ENCODE data around the gene LRP1.

Gene LRP1

DNA sequence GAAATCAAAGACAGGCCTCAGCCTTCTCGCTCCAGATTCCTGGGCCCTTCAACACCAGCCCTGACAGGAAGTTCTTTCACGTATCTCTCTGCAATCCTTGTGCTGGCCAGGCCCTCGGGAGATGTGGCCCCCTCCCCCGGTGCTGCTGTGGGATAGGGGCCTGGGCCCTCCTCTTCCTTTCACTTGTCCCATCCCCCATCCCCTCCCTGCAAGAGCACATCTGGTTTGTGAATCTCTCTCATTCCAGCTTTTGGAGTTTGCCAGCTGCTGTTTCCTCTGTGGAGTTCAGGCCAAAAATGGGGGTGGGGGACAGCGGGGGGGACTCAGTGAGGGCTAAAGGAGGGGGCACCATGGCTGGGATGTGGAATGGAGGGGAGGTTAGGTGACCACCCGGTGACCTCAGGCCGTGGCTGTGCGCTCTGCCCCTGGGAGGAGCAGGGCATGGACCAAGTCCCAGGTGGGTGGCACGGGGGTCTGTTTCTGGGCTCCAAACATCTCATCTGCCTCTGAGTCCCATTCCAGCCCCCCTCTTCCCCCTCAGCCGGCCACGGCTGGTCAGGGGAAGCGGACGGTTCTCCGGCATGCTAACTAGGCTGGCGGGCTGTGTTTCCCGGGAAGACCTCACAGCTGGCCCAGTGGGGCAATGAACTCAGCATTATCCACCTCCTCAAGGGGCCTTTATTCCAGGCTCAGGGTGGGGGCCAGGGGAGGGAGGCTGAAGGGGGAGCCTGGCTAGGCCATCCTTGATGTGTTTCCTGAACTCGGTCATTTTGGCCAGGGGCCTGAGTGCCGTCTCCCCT, 7.4 kb downstream of the LRP1 start:
- no peak overlapping the region for H3K4me3 ChIP-seq (ENCODE audit: insufficient read depth, low read depth, low read length, poor library complexity, severe bottlenecking)
- H3K9me3 ChIP-seq (ENCODE audit: control insufficient read depth, low read length) = no peaks in the 10 kb centered on the region
- DNase-seq = no peak
- H3K36me3 ChIP-seq (ENCODE audit: control insufficient read depth, insufficient read depth, low read length) = no peaks in the 10 kb centered on the region
- H3K27me3 ChIP-seq (replicated peaks; ENCODE audit: control insufficient read depth, insufficient read depth, low read length, poor library complexity, severe bottlenecking) = no peaks in the 10 kb centered on the region
- no peak overlapping the region for H3K27ac ChIP-seq (ENCODE audit: insufficient read depth, low read length, poor library complexity, severe bottlenecking)
- no peaks in the 10 kb centered on the region for H3K4me1 ChIP-seq (ENCODE audit: control insufficient read depth, insufficient read depth, low read length, poor library complexity, severe bottlenecking)

DNA sequence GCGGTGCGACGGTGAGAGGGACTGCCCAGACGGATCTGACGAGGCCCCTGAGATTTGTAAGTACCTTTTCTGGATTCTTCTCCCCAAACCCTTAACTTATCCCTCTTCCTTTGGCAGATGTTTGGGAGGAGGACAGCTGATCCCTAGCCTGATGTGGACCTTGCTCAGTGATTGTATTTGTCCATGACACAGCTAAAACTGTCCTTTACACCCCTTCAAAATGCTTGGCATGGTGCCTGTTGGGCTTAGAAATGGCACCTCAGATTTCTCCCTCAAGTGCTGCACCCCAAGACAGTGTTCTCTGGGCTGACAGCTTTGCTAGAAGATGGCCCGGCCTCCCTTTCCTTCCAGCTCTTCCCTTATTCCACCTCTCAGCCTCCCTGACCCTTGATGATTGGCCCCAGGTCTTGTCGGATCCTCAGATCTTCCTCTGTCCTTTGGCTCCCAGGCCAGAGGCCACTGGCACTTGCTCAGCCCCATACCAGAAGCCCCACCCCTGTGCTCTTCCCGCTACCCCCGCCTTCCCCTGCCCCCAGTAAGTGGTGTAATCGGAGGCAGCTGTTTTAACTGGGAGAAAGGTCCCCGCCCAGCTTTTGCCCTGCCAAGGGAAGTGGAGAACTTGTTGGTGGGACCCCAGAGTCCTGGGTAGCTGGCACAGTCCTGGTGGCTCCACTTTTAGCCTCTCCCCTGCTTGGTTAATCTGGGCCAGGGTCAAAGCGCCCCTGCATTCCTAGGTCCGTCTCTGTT, 10.4 kb downstream of the LRP1 start:
- Histone ChIP-seq H3K27ac (ENCODE audit: insufficient read depth, low read length, poor library complexity, severe bottlenecking) (no peak overlapping the region), H3K27me3 (replicated peaks; ENCODE audit: control insufficient read depth, insufficient read depth, low read length, poor library complexity, severe bottlenecking) (no peaks in the 10 kb centered on the region), H3K9me3 (ENCODE audit: control insufficient read depth, low read length) (no peaks in the 10 kb centered on the region), H3K4me1 (ENCODE audit: control insufficient read depth, insufficient read depth, low read length, poor library complexity, severe bottlenecking) (no peaks in the 10 kb centered on the region), H3K4me3 (ENCODE audit: insufficient read depth, low read depth, low read length, poor library complexity, severe bottlenecking) (no peak overlapping the region), H3K36me3 (ENCODE audit: control insufficient read depth, insufficient read depth, low read length) (no peaks in the 10 kb centered on the region)
- no peak for DNase-seq

DNA sequence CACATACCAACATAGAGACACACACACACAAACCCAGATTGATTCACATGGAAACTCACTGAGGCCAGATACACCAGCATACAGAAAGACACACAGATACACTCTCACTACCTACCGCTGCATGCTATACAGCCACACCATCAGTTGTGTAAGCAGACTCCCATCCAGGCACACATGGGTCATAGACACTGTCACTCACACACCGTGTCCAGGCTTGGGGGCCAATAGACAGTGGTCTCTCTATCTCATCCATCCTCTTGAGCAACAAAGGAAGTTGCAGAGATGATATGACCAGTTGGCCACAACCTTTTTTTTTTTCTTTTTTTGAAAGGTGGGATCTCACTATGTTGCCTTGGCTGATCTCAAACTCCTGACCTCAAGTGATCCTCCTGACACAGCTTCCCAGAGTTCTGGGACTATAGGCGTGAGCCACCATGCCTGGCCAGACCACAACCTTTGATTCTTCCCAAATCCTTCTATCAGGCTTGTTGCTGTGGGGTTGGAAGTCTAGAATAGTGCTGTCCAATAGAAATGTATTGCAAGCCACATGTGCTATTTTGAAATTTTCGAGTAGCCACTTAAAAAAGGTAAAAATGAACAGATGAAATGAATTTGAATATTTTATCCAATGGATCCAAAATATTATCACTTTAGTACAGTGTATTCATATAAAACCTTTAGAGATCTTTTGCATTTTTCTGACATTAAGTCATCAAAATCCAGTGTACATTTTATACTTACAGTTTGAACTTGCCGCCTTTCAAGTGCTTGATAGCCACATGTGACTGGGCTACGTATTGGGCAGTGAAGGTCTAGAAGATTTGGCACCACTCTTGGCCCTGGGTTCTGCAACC, 11.7 kb downstream of the LRP1 start:
- Histone ChIP-seq H3K4me1 (ENCODE audit: control insufficient read depth, insufficient read depth, low read length, poor library complexity, severe bottlenecking) (no peaks in the 10 kb centered on the region), H3K4me3 (ENCODE audit: insufficient read depth, low read depth, low read length, poor library complexity, severe bottlenecking) (no peak overlapping the region), H3K27ac (ENCODE audit: insufficient read depth, low read length, poor library complexity, severe bottlenecking) (no peak overlapping the region), H3K9me3 (ENCODE audit: control insufficient read depth, low read length) (no peaks in the 10 kb centered on the region), H3K27me3 (replicated peaks; ENCODE audit: control insufficient read depth, insufficient read depth, low read length, poor library complexity, severe bottlenecking) (no peaks in the 10 kb centered on the region), H3K36me3 (ENCODE audit: control insufficient read depth, insufficient read depth, low read length) (no peaks in the 10 kb centered on the region)
- no peak for DNase-seq

DNA sequence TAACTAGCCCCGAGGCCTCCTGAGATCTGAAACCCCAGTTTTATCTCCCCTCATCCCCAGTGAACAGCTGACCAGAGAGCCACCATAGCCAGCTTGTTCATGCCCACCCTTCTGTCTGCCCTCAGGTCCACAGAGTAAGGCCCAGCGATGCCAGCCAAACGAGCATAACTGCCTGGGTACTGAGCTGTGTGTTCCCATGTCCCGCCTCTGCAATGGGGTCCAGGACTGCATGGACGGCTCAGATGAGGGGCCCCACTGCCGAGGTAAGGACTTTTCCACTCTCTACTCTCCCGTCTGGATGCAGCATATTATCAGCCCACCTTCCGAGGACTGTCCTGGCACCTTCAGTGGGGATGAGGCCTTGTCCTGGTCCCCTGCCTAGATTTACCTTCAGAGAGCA, 13.0 kb downstream of the LRP1 start:
- H3K36me3 ChIP-seq (ENCODE audit: control insufficient read depth, insufficient read depth, low read length) = no peaks in the 10 kb centered on the region
- no peak for DNase-seq
- H3K4me3 ChIP-seq (ENCODE audit: insufficient read depth, low read depth, low read length, poor library complexity, severe bottlenecking) = no peak overlapping the region
- H3K4me1 ChIP-seq (ENCODE audit: control insufficient read depth, insufficient read depth, low read length, poor library complexity, severe bottlenecking) = no peaks in the 10 kb centered on the region
- no peak overlapping the region for H3K27ac ChIP-seq (ENCODE audit: insufficient read depth, low read length, poor library complexity, severe bottlenecking)
- H3K9me3 ChIP-seq (ENCODE audit: control insufficient read depth, low read length) = no peaks in the 10 kb centered on the region
- no peaks in the 10 kb centered on the region for H3K27me3 ChIP-seq (replicated peaks; ENCODE audit: control insufficient read depth, insufficient read depth, low read length, poor library complexity, severe bottlenecking)

DNA sequence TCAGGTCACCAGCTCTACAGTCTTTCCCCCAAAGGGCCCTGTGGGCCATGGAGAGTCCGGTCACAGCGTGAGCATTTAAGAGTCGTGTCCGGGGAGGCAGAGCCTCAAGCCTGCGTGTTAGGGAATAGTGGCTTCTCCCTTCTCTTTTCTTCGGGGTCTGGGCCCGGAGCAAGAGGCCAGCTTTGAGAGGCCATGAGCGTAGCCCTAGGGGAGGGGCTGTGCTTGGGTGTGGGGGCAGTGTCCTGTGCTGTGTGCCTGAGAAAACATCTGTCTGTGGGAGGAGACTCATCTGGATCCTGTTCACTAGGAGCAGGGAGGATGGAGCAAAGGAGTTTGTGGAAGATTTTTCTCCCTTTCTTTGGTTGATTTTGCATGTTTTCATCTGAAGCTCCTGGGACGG, 13.8 kb downstream of the LRP1 start:
- Histone ChIP-seq H3K27ac (ENCODE audit: insufficient read depth, low read length, poor library complexity, severe bottlenecking) (no peak overlapping the region), H3K4me1 (ENCODE audit: control insufficient read depth, insufficient read depth, low read length, poor library complexity, severe bottlenecking) (no peaks in the 10 kb centered on the region)

DNA sequence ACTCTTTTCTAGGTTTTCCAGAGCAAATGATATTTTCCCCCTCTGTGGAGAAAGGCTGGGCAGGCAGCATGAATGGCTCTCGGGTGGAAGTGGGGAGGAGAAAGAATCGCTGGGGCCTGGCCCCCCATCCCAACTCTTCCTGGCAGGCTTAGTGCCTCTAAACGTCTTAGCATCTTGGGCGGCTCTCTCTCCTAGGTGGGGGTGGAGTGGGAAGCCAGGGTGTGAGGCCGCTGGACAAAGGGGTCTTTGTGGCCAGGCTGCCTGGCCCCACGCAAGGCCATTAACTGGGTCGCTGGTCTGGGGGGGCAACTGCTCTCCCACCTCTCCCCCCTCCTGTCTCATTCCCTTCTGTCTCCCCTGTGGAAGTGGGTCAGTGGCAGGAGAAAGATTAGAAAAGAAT, 14.4 kb downstream of the LRP1 start:
- Histone ChIP-seq H3K9me3 (ENCODE audit: control insufficient read depth, low read length) (no peaks in the 10 kb centered on the region), H3K4me1 (ENCODE audit: control insufficient read depth, insufficient read depth, low read length, poor library complexity, severe bottlenecking) (no peaks in the 10 kb centered on the region), H3K36me3 (ENCODE audit: control insufficient read depth, insufficient read depth, low read length) (no peaks in the 10 kb centered on the region), H3K4me3 (ENCODE audit: insufficient read depth, low read depth, low read length, poor library complexity, severe bottlenecking) (no peak overlapping the region), H3K27me3 (replicated peaks; ENCODE audit: control insufficient read depth, insufficient read depth, low read length, poor library complexity, severe bottlenecking) (no peaks in the 10 kb centered on the region), H3K27ac (ENCODE audit: insufficient read depth, low read length, poor library complexity, severe bottlenecking) (no peak overlapping the region)
- DNase-seq = no peak

More for the DNA sequence above, 13.8 kb downstream of the LRP1 start:
- Histone ChIP-seq H3K9me3 (ENCODE audit: control insufficient read depth, low read length) (no peaks in the 10 kb centered on the region), H3K36me3 (ENCODE audit: control insufficient read depth, insufficient read depth, low read length) (no peaks in the 10 kb centered on the region), H3K4me3 (ENCODE audit: insufficient read depth, low read depth, low read length, poor library complexity, severe bottlenecking) (no peak overlapping the region), H3K27me3 (replicated peaks; ENCODE audit: control insufficient read depth, insufficient read depth, low read length, poor library complexity, severe bottlenecking) (no peaks in the 10 kb centered on the region)
- no peak for DNase-seq

DNA sequence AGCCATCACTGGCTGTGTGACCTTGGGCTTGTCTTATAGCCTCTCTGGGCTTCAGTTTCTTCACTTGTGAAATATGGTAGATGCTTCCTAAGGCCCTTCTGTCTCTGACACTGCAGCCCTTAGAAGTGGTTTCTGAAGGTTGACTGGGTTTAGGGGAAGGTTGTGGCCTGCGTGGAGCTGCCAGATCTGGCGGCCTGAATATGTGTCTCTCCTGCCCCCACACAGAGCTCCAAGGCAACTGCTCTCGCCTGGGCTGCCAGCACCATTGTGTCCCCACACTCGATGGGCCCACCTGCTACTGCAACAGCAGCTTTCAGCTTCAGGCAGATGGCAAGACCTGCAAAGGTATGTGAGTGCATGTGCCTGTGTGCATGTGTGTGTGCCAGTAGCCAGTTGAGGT, 15.2 kb downstream of the LRP1 start:
- Histone ChIP-seq H3K4me3 (ENCODE audit: insufficient read depth, low read depth, low read length, poor library complexity, severe bottlenecking) (no peak overlapping the region), H3K9me3 (ENCODE audit: control insufficient read depth, low read length) (no peaks in the 10 kb centered on the region), H3K4me1 (ENCODE audit: control insufficient read depth, insufficient read depth, low read length, poor library complexity, severe bottlenecking) (no peaks in the 10 kb centered on the region), H3K36me3 (ENCODE audit: control insufficient read depth, insufficient read depth, low read length) (no peaks in the 10 kb centered on the region), H3K27me3 (replicated peaks; ENCODE audit: control insufficient read depth, insufficient read depth, low read length, poor library complexity, severe bottlenecking) (no peaks in the 10 kb centered on the region), H3K27ac (ENCODE audit: insufficient read depth, low read length, poor library complexity, severe bottlenecking) (no peak overlapping the region)
- DNase-seq = no peak

DNA sequence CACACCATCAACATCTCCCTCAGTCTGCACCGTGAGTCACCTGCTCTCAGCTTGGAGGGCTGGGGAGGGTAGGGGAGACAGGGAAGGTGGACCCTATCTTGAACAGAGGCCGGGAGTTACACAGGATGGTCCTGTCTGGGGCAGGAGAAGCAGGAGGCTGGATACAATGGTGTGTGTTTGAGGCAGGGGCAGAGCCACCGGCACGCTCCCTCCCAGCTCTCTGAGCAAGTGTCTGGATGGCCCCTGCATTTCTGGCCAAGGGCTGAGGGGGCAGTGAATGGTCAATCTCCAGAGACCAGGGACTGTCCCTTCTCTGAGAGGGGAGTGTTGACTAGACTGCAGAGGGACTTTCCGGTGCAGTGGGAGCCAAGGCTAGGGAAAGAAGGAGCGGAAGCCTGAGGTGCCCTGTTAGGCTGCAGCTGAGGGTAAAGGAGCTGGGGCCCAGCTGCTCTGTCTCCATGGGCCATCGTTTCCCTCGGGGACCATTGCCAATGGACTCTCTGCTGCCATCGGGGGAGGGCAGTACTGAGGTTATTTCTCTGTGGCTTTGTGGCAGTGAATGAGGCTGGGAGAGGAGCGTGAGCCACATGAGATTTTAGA, 17.3 kb downstream of the LRP1 start:
- DNase-seq = no peak
- H3K4me3 ChIP-seq (ENCODE audit: insufficient read depth, low read depth, low read length, poor library complexity, severe bottlenecking) = no peak overlapping the region
- H3K9me3 ChIP-seq (ENCODE audit: control insufficient read depth, low read length) = no peaks in the 10 kb centered on the region
- no peaks in the 10 kb centered on the region for H3K36me3 ChIP-seq (ENCODE audit: control insufficient read depth, insufficient read depth, low read length)
- H3K27me3 ChIP-seq (replicated peaks; ENCODE audit: control insufficient read depth, insufficient read depth, low read length, poor library complexity, severe bottlenecking) = no peaks in the 10 kb centered on the region
- no peaks in the 10 kb centered on the region for H3K4me1 ChIP-seq (ENCODE audit: control insufficient read depth, insufficient read depth, low read length, poor library complexity, severe bottlenecking)
- H3K27ac ChIP-seq (ENCODE audit: insufficient read depth, low read length, poor library complexity, severe bottlenecking) = no peak overlapping the region

DNA sequence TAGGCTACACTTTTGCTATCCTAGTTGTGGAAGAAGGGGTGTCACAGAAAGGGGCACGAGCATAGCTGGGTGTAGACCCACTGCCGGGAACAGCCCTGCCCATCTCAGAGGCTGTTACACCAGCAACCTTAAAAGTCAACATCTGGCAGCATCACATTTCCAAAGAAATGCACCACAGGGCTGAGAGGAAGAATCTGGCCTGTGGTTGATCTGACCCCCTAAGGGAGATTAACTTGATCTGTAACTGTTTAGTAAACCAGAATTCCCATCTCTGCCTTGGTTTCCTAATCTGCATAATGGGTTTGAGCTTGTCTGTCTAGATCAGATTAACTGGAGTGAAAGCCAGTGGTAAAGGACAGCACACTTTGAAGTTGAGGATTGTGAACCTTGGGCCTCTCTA, 17.8 kb downstream of the LRP1 start:
- Histone ChIP-seq H3K4me1 (ENCODE audit: control insufficient read depth, insufficient read depth, low read length, poor library complexity, severe bottlenecking) (no peaks in the 10 kb centered on the region), H3K4me3 (ENCODE audit: insufficient read depth, low read depth, low read length, poor library complexity, severe bottlenecking) (no peak overlapping the region), H3K36me3 (ENCODE audit: control insufficient read depth, insufficient read depth, low read length) (no peaks in the 10 kb centered on the region), H3K27me3 (replicated peaks; ENCODE audit: control insufficient read depth, insufficient read depth, low read length, poor library complexity, severe bottlenecking) (no peaks in the 10 kb centered on the region), H3K9me3 (ENCODE audit: control insufficient read depth, low read length) (no peaks in the 10 kb centered on the region), H3K27ac (ENCODE audit: insufficient read depth, low read length, poor library complexity, severe bottlenecking) (no peak overlapping the region)
- DNase-seq = no peak

Data from effector memory CD4-positive, alpha-beta T cell (primary cell).